OCI-LY1 (cell line): Measurements from ENCODE around the gene CTNNA3.
"Not testable (repeated sequence)": the region's sequence is repeated elsewhere in the genome, so short reads cannot be mapped to it uniquely, and the experiment has no call there.

Experiments used
- H2AFZ ChIP-seq: fragments of 200-600 bp; sonication (generic), shearing (Covaris generic); 2 replicates; pipeline ENCODE4 v1.6.0; 2014; ENCODE audit warnings: antibody characterized with exemption, mild to moderate bottlenecking, low read length
- H3F3A ChIP-seq: fragments of 200-600 bp; sonication (generic), shearing (Covaris generic); 2 replicates; pipeline ENCODE4 v1.6.0; 2014; ENCODE audit warnings: mild to moderate bottlenecking, antibody characterized with exemption, low read length, moderate library complexity; ENCODE audit not compliant: insufficient read depth
- H3K27ac ChIP-seq: fragments of 200-600 bp; sonication (generic); 2 replicates; pipeline ENCODE4 v1.5.1; 2014; ENCODE audit warnings: low read length, mixed run types, mild to moderate bottlenecking, low read depth; ENCODE audit not compliant: poor library complexity, severe bottlenecking
- H3K27me3 ChIP-seq: fragments of 200-600 bp; sonication (generic); 2 replicates; pipeline ENCODE4 v1.6.0; 2014; ENCODE audit warnings: antibody characterized with exemption, mild to moderate bottlenecking, low read length, moderate library complexity; ENCODE audit not compliant: insufficient read depth
- H3K36me3 ChIP-seq: fragments of 200-600 bp; sonication (generic); 2 replicates; pipeline ENCODE4 v1.6.1; 2014; ENCODE audit warnings: mild to moderate bottlenecking, antibody characterized with exemption, low read length, moderate library complexity, mixed read lengths; ENCODE audit not compliant: insufficient read depth
- H3K4me1 ChIP-seq: fragments of 200-600 bp; sonication (generic); 2 replicates; pipeline ENCODE4 v1.5.1; 2014; ENCODE audit warnings: mild to moderate bottlenecking, low read length, moderate library complexity; ENCODE audit not compliant: insufficient read depth, severe bottlenecking
- H3K4me2 ChIP-seq: fragments of 200-600 bp; sonication (generic), shearing (Covaris generic); 2 replicates; pipeline ENCODE4 v1.6.1; 2014; ENCODE audit warnings: low read length
- H3K4me3 ChIP-seq: fragments of 200-600 bp; sonication (generic); 2 replicates; pipeline ENCODE4 v1.5.1; 2014; ENCODE audit warnings: low read length, low read depth, mild to moderate bottlenecking, mixed read lengths; ENCODE audit not compliant: poor library complexity, severe bottlenecking
- H3K79me2 ChIP-seq: fragments of 200-600 bp; shearing (Covaris generic); 2 replicates; pipeline ENCODE4 v1.6.1; 2016; ENCODE audit warnings: mixed run types, low read length, mixed read lengths; ENCODE audit not compliant: insufficient read depth
- H3K9ac ChIP-seq: fragments of 200-600 bp; sonication (generic), shearing (Covaris generic); 2 replicates; pipeline ENCODE4 v1.6.1; 2014; ENCODE audit warnings: mild to moderate bottlenecking, low read length, mixed read lengths
- H3K9me2 ChIP-seq: fragments of 200-600 bp; sonication (generic), shearing (Covaris generic); 2 replicates; pipeline ENCODE4 v1.6.1; 2014; ENCODE audit warnings: low read depth, mild to moderate bottlenecking, low read length, mixed read lengths
- H3K9me3 ChIP-seq: fragments of 200-600 bp; shearing (Covaris generic); 2 replicates; pipeline ENCODE4 v1.6.1; 2014; ENCODE audit warnings: low read length, mixed read lengths
- H4K20me1 ChIP-seq: fragments of 200-600 bp; sonication (generic), shearing (Covaris generic); 2 replicates; pipeline ENCODE4 v1.6.0; 2016; ENCODE audit warnings: mild to moderate bottlenecking, low read length; ENCODE audit not compliant: insufficient read depth
- CTCF ChIP-seq: fragments of 200-600 bp; sonication (generic), shearing (Covaris generic); IDR thresholded peaks from 2 replicates; pipeline ENCODE4 v1.5.1; 2017; ENCODE audit warnings: mild to moderate bottlenecking, antibody characterized with exemption, low read length, moderate library complexity, mixed read lengths
- EZH2 ChIP-seq: fragments of 200-600 bp; sonication (generic), shearing (Covaris generic); IDR thresholded peaks from 2 replicates; pipeline ENCODE4 v1.8.0; 2017; ENCODE audit warnings: borderline replicate concordance, mixed run types, mild to moderate bottlenecking, antibody characterized with exemption, low read length, moderate library complexity, mixed read lengths

The CTNNA3 gene

GRCh38 chr10:67695555-67695954, 440 bp downstream of the CTNNA3 start:
- Histone ChIP-seq H2AFZ (no peak overlapping the region), H3K27me3 (no peaks in the 10 kb centered on the region), H3K4me3 (no peak overlapping the region), H3K27ac (no peak overlapping the region), H4K20me1 (no peaks in the 10 kb centered on the region), H3K4me1 (peaks cover 6% of the 10 kb centered on the region), H3K4me2 (no peak overlapping the region), H3K9me3 (no peaks in the 10 kb centered on the region), H3F3A (no peaks in the 10 kb centered on the region), H3K9ac (no peak overlapping the region), H3K79me2 (no peaks in the 10 kb centered on the region), H3K9me2 (no peaks in the 10 kb centered on the region), H3K36me3 (no peaks in the 10 kb centered on the region)
- TF ChIP-seq EZH2 (no peak), CTCF (no peak)

GRCh38 chr10:67691861-67692260, 4.1 kb downstream of the CTNNA3 start:
- not testable (repeated sequence) for H3K4me2 ChIP-seq, H3K9me2 ChIP-seq, H4K20me1 ChIP-seq, H2AFZ ChIP-seq, H3K4me3 ChIP-seq, H3K27me3 ChIP-seq, H3K4me1 ChIP-seq, H3K9me3 ChIP-seq, H3K36me3 ChIP-seq, H3K27ac ChIP-seq, H3F3A ChIP-seq, H3K79me2 ChIP-seq, H3K9ac ChIP-seq

- not testable (repeated sequence) for H2AFZ ChIP-seq, H3K27ac ChIP-seq, H3K27me3 ChIP-seq, H3K36me3 ChIP-seq, H3K79me2 ChIP-seq, H3K9me3 ChIP-seq, H3K9ac ChIP-seq, H4K20me1 ChIP-seq, H3K4me1 ChIP-seq, H3K4me2 ChIP-seq, H3K9me2 ChIP-seq, H3F3A ChIP-seq, H3K4me3 ChIP-seq
These were observed 5.5 kb downstream of the CTNNA3 start for GRCh38 chr10:67690540-67690939.

- not testable (repeated sequence) for H3K9me2 ChIP-seq, H3K4me2 ChIP-seq, H3K9me3 ChIP-seq, H3K27ac ChIP-seq, H2AFZ ChIP-seq, H3K27me3 ChIP-seq, H3F3A ChIP-seq, H3K79me2 ChIP-seq, H3K4me3 ChIP-seq, H4K20me1 ChIP-seq, H3K36me3 ChIP-seq, H3K9ac ChIP-seq, H3K4me1 ChIP-seq
These were observed 11.9 kb downstream of the CTNNA3 start for GRCh38 chr10:67684140-67684539.

GRCh38 chr10:67678335-67678974, 17.5 kb downstream of the CTNNA3 start:
- no peaks in the 10 kb centered on the region for H3K79me2 ChIP-seq
- TF ChIP-seq EZH2 (no peak), CTCF (no peak)
- H3K36me3 ChIP-seq: no peaks in the 10 kb centered on the region
- no peaks in the 10 kb centered on the region for H3F3A ChIP-seq
- no peak overlapping the region for H3K27ac ChIP-seq
- no peaks in the 10 kb centered on the region for H3K4me1 ChIP-seq
- H3K4me2 ChIP-seq: no peak overlapping the region
- H3K9me3 ChIP-seq: no peaks in the 10 kb centered on the region
- H3K9me2 ChIP-seq: no peaks in the 10 kb centered on the region
- no peaks in the 10 kb centered on the region for H4K20me1 ChIP-seq
- H3K9ac ChIP-seq: no peak overlapping the region
- H3K4me3 ChIP-seq: no peak overlapping the region
- H3K27me3 ChIP-seq: no peaks in the 10 kb centered on the region
- no peak overlapping the region for H2AFZ ChIP-seq
